ENCODE measurements around the gene KCNAB1. TPM values are rescaled to one million over a fixed set of nuclear protein-coding genes. Genes with fewer than 3 reads are reported as not detected.

KCNAB1 gene
- total and polyA plus RNA-seq, 10 of the 15 experiments (the other 5 are each of a cell fraction or from before 2014, with no cell fraction given): 0.11 to 0.69 (median 0.43) TPM; not detected in 6

DNA sequence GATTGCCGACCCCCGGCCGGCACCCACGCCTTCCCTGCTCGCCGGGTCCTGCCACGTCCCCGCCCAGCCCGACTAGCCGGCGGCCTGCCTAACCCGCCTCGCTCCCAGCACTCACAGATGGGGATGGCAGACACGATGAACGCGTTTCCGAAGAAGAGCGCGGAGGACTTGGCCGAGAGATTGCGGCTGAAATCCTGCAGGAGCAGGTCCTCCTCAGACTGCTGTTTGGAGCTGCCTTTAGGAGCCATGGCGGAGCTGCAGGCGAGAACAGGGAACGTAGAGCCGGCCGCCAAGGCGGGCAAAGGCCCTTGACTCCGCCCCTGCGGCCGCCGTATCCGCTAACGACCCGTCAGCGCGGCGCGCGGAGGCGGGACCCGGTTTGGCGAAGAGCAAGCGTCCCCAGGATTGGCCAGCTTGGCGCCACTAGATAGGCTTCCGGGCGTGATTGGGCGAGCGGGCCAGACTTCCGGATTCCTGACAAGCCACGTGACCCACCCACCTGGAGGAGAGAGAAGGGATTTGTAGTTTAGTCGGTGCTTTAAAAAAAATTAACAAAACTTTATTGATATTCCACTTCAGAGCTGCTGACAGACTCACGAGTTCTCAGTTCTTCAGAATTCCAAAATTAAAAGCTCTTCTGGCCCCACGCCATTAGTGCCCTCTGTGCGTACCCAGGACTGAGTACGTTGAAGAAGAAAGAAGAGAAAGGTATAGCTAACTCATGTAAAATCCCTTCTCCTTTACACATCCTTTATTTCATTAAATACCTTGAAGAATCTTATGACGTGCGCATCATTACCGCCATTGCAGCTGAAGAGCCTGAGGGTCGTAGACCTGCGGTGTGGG, 434.7 kb downstream of the KCNAB1 start, which contains the start of gene SSR3 (continued):
- TF ChIP-seq KLF5 (IDR thresholded peaks at IDR 0.05; ENCODE audit: partially characterized antibody) (peak; percentile 81), CBFB (IDR thresholded peaks at IDR 0.05; ENCODE audit: low read depth) (peak; percentile 49; the same call in 1 of the 2 replicates), POLR2A (IDR thresholded peaks at IDR 0.05; ENCODE audit: low read depth, low read length) (peak; percentile 95), NBN (IDR thresholded peaks at IDR 0.05) (peak; percentile 36; the same call in 1 of the 2 replicates), SUZ12 (IDR thresholded peaks at IDR 0.05; ENCODE audit: unreplicated experiment) (no peak), SMAD5 (IDR thresholded peaks at IDR 0.05; ENCODE audit: low read depth) (0 out of 2 replicates have a peak, but pooled peaks have one; percentile 39), RB1 (IDR thresholded peaks at IDR 0.05; ENCODE audit: borderline replicate concordance) (peak; percentile 66; the same call in 1 of the 2 replicates), JUNB (IDR thresholded peaks at IDR 0.05) (peak; percentile 11; the same call in 1 of the 2 replicates), DPF2 (IDR thresholded peaks at IDR 0.05) (peak; percentile 58; the same call in 1 of the 2 replicates), POU2F2 (IDR thresholded peaks at IDR 0.05; ENCODE audit: borderline replicate concordance, low read depth, low read length) (peak; percentile 27; the same call in 2 of the 3 replicates), YY1 (IDR thresholded peaks at IDR 0.05; ENCODE audit: low read depth, low read length) (peak; percentile 92), SREBF2 (IDR thresholded peaks at IDR 0.05; ENCODE audit: low read length) (peak; percentile 79), EP300 (IDR thresholded peaks at IDR 0.05; ENCODE audit: borderline replicate concordance in 1 of 2, control insufficient read depth in 1 of 2, low read depth in 2 of 2, low read length in 2 of 2) (no peak; a peak in 1 of 4 replicates), SPI1 (IDR thresholded peaks at IDR 0.05; ENCODE audit: borderline replicate concordance, insufficient read depth, low read depth, low read length) (peak; percentile 16; the same call in 1 of the 2 replicates), TBL1XR1 (IDR thresholded peaks at IDR 0.05; ENCODE audit: low read depth, low read length) (no peak), MTA3 (IDR thresholded peaks at IDR 0.05; ENCODE audit: borderline replicate concordance, low read length) (no peak), CREB1 (IDR thresholded peaks at IDR 0.05; ENCODE audit: low read depth) (peak; percentile 83), CHD2 (IDR thresholded peaks at IDR 0.05; ENCODE audit: borderline replicate concordance, low read depth, low read length) (peak; percentile 93)
- TF ChIP-seq, protein P1, sequence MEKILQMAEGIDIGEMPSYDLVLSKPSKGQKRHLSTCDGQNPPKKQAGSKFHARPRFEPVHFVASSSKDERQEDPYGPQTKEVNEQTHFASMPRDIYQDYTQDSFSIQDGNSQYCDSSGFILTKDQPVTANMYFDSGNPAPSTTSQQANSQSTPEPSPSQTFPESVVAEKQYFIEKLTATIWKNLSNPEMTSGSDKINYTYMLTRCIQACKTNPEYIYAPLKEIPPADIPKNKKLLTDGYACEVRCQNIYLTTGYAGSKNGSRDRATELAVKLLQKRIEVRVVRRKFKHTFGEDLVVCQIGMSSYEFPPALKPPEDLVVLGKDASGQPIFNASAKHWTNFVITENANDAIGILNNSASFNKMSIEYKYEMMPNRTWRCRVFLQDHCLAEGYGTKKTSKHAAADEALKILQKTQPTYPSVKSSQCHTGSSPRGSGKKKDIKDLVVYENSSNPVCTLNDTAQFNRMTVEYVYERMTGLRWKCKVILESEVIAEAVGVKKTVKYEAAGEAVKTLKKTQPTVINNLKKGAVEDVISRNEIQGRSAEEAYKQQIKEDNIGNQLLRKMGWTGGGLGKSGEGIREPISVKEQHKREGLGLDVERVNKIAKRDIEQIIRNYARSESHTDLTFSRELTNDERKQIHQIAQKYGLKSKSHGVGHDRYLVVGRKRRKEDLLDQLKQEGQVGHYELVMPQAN (conservative IDR thresholded peaks at IDR 0.05): peak; percentile 86
- TF ChIP-seq, protein P2, sequence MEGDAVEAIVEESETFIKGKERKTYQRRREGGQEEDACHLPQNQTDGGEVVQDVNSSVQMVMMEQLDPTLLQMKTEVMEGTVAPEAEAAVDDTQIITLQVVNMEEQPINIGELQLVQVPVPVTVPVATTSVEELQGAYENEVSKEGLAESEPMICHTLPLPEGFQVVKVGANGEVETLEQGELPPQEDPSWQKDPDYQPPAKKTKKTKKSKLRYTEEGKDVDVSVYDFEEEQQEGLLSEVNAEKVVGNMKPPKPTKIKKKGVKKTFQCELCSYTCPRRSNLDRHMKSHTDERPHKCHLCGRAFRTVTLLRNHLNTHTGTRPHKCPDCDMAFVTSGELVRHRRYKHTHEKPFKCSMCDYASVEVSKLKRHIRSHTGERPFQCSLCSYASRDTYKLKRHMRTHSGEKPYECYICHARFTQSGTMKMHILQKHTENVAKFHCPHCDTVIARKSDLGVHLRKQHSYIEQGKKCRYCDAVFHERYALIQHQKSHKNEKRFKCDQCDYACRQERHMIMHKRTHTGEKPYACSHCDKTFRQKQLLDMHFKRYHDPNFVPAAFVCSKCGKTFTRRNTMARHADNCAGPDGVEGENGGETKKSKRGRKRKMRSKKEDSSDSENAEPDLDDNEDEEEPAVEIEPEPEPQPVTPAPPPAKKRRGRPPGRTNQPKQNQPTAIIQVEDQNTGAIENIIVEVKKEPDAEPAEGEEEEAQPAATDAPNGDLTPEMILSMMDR (IDR thresholded peaks at IDR 0.05 in 2 of 3, conservative IDR thresholded peaks at IDR 0.05 in 1 of 3; ENCODE audit: control insufficient read depth in 2 of 3, extremely low read depth in 1 of 3, insufficient read depth in 1 of 3, low read depth in 3 of 3, low read length in 3 of 3): peak in 1 of 3 experiments; percentile 2; a peak in 1 of 6 replicates
- TF ChIP-seq, protein P3, sequence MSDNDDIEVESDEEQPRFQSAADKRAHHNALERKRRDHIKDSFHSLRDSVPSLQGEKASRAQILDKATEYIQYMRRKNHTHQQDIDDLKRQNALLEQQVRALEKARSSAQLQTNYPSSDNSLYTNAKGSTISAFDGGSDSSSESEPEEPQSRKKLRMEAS (IDR thresholded peaks at IDR 0.05; ENCODE audit: low read depth, low read length): peak; percentile 72; the same call in 1 of the 2 replicates
- TF ChIP-seq, protein P4, sequence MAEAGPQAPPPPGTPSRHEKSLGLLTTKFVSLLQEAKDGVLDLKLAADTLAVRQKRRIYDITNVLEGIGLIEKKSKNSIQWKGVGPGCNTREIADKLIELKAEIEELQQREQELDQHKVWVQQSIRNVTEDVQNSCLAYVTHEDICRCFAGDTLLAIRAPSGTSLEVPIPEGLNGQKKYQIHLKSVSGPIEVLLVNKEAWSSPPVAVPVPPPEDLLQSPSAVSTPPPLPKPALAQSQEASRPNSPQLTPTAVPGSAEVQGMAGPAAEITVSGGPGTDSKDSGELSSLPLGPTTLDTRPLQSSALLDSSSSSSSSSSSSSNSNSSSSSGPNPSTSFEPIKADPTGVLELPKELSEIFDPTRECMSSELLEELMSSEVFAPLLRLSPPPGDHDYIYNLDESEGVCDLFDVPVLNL (IDR thresholded peaks at IDR 0.05; ENCODE audit: low read depth, low read length): peak; percentile 53; the same call in 1 of the 2 replicates
- TF ChIP-seq, protein P5, sequence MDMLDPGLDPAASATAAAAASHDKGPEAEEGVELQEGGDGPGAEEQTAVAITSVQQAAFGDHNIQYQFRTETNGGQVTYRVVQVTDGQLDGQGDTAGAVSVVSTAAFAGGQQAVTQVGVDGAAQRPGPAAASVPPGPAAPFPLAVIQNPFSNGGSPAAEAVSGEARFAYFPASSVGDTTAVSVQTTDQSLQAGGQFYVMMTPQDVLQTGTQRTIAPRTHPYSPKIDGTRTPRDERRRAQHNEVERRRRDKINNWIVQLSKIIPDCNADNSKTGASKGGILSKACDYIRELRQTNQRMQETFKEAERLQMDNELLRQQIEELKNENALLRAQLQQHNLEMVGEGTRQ (IDR thresholded peaks at IDR 0.05; ENCODE audit: borderline replicate concordance, low read depth, low read length): peak; percentile 95
